ENCODE results near the gene GREM1.

DNA sequence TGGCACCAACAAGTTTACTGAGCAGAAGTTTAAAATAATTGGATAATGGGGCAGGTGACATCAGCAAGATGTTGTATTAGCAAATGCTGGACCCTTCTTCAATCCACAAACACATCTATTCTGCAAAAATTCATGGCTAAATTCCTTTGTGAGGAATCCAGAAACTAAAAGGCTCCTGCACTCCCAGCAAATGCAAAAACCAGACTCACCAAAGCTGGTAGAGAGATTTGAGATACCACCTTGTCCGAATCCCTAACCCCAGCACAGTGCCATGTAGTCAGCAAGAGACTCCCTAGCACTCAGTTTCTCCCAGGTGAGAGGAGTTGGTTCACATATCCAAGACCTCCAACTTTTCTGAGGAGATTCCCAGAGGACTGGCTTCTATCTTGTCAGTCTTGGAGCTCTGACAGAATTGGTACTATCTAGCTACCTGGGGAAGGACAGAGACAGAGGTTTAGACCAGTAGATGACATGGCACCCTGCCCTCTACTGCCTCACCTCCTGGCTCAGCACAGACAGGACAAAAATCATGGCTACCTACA, 21.8 kb downstream of the GREM1 start:
- TF ChIP-seq, protein P1, sequence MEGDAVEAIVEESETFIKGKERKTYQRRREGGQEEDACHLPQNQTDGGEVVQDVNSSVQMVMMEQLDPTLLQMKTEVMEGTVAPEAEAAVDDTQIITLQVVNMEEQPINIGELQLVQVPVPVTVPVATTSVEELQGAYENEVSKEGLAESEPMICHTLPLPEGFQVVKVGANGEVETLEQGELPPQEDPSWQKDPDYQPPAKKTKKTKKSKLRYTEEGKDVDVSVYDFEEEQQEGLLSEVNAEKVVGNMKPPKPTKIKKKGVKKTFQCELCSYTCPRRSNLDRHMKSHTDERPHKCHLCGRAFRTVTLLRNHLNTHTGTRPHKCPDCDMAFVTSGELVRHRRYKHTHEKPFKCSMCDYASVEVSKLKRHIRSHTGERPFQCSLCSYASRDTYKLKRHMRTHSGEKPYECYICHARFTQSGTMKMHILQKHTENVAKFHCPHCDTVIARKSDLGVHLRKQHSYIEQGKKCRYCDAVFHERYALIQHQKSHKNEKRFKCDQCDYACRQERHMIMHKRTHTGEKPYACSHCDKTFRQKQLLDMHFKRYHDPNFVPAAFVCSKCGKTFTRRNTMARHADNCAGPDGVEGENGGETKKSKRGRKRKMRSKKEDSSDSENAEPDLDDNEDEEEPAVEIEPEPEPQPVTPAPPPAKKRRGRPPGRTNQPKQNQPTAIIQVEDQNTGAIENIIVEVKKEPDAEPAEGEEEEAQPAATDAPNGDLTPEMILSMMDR (conservative IDR thresholded peaks at IDR 0.05; ENCODE audit: low read length): no peak
- no peak for TF ChIP-seq EZH2phosphoT487 (IDR thresholded peaks at IDR 0.05; ENCODE audit: borderline replicate concordance)

All from Loucy (cell line).